ENCODE data around the gene TEAD4. TPM values are rescaled to one million over a fixed set of nuclear protein-coding genes. Genes with fewer than 3 reads are reported as not detected.

The TEAD4 gene
- total RNA-seq, 2 donors from 2014 or later = 10.7 to 15.8 TPM

DNA sequence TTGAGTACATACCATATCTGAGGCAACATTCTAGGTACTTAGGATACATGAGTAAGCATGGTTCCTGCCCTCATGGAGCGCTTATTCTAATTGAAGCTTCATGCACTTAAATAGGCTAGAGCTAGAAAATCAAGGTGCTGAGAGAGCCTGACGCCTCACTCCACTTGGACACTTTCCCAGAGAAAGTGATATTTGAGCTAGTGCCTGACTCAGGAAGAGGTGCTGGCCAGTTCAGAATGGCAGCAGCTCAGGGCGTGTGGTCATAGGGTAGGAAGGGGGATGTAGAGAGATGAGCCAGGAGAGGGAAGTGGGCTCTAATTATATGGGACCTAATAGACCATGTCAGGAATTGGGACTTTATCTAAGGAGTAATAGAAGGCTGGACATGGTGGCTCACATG is 35.2 kb upstream of the TEAD4 start:
- H3K4me1 ChIP-seq = no peaks in the 10 kb centered on the region
- no peaks in the 10 kb centered on the region for H3K27me3 ChIP-seq
- peaks cover 3% of the 10 kb centered on the region for H3K36me3 ChIP-seq
- no peak overlapping the region for H3K9ac ChIP-seq (ENCODE audit: low read depth in 2 of 2, low read length in 2 of 2)
- H3K4me3 ChIP-seq = no peak overlapping the region
- no peak for DNase-seq
- intact Hi-C loops (cut with DNase I) = no loop called here
- TF ChIP-seq, protein P1, sequence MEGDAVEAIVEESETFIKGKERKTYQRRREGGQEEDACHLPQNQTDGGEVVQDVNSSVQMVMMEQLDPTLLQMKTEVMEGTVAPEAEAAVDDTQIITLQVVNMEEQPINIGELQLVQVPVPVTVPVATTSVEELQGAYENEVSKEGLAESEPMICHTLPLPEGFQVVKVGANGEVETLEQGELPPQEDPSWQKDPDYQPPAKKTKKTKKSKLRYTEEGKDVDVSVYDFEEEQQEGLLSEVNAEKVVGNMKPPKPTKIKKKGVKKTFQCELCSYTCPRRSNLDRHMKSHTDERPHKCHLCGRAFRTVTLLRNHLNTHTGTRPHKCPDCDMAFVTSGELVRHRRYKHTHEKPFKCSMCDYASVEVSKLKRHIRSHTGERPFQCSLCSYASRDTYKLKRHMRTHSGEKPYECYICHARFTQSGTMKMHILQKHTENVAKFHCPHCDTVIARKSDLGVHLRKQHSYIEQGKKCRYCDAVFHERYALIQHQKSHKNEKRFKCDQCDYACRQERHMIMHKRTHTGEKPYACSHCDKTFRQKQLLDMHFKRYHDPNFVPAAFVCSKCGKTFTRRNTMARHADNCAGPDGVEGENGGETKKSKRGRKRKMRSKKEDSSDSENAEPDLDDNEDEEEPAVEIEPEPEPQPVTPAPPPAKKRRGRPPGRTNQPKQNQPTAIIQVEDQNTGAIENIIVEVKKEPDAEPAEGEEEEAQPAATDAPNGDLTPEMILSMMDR (IDR thresholded peaks at IDR 0.05) = no peak
- no peak overlapping the region for H3K27ac ChIP-seq
- no peaks in the 10 kb centered on the region for H3K9me3 ChIP-seq

DNA sequence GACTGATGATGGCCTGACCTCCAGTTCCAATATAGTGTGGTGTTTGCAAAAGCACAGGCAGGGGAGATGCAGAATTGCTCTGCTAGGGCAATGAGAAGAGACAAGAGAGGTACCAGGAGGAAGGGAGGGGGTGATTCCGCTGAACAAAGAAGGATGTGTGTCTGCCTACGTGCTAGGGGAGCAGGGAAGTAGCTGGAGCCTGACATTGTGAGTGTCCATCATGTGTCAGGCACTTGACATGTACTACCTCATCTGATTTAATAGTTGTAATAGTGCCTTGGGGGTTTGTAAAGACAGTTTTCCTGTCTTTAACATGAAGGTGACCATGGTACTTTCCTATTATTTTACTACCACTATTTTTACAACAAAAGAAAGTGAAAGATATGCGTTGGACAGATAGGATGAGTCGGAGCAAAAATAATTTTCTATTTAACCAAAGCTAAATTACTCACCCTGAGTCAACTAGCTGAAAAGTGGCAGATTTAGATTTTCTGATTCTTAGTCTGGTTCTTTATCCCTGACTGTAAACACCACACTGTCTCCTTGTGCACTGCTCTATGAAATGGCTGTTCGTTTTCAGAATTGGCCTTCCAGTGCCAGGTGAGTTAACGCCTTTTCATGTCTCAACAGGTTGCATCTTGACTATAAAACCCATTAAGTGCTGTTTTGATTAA is 33.7 kb upstream of the TEAD4 start:
- TF ChIP-seq, protein P1 (IDR thresholded peaks at IDR 0.05) = no peak
- no peaks in the 10 kb centered on the region for H3K4me1 ChIP-seq
- H3K27me3 ChIP-seq = no peaks in the 10 kb centered on the region
- H3K4me3 ChIP-seq = no peak overlapping the region
- no peaks in the 10 kb centered on the region for H3K9me3 ChIP-seq
- no peak overlapping the region for H3K27ac ChIP-seq
- no peak for DNase-seq
- H3K9ac ChIP-seq (ENCODE audit: low read depth in 2 of 2, low read length in 2 of 2) = no peak overlapping the region
- H3K36me3 ChIP-seq = peaks cover 3% of the 10 kb centered on the region
- intact Hi-C loops (cut with DNase I) = no loop called here

DNA sequence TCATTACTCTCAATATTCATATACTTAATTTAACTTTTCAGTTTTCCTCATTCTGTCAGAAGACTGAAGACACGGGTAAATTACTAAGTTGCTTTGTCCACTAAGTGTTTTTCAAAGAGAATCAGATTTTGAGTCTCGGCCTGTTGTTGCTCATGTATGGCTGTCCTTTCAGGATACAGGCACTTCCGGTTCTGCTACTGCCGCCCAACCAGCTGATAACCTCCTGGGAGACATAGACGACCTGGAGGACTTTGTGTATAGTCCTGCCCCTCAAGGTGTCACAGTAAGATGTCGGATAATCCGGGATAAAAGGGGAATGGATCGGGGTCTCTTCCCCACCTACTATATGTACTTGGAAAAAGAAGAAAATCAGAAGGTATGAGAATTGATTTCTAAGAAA is 28.3 kb upstream of the TEAD4 start:
- Histone ChIP-seq H3K9ac (ENCODE audit: low read depth in 2 of 2, low read length in 2 of 2) (no peak overlapping the region), H3K27me3 (no peaks in the 10 kb centered on the region), H3K4me3 (no peak overlapping the region), H3K36me3 (peaks cover 3% of the 10 kb centered on the region), H3K4me1 (no peaks in the 10 kb centered on the region), H3K27ac (no peak overlapping the region), H3K9me3 (no peaks in the 10 kb centered on the region)
- intact Hi-C loops (cut with DNase I) = no loop called here
- TF ChIP-seq, protein P1 (IDR thresholded peaks at IDR 0.05) = no peak
- DNase-seq = no peak

DNA sequence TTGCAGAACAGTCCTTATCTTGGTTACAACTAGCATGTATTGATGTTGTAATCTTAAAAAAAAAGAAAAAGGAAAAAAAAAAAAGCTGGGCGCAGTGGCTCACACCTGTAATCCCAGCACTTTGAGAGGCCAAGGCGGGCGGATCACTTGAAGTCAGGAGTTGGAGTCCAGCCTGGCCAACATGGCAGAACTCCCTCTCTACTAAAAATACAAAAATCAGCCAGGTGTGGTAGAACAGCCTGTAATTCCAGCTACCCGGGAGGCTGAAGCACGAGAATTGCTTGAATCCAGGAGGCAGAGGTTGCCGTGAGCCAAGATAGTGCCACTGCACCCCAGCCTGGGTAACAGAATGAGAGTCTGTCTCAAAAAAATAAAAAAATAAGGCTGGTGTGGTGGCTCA is 25.6 kb upstream of the TEAD4 start:
- Histone ChIP-seq H3K9ac (ENCODE audit: low read depth in 2 of 2, low read length in 2 of 2) (no peak overlapping the region), H3K9me3 (no peaks in the 10 kb centered on the region), H3K4me1 (no peaks in the 10 kb centered on the region), H3K27ac (no peak overlapping the region), H3K4me3 (no peak overlapping the region), H3K36me3 (no peaks in the 10 kb centered on the region), H3K27me3 (no peaks in the 10 kb centered on the region)
- TF ChIP-seq, protein P1 (IDR thresholded peaks at IDR 0.05) = no peak
- no peak for DNase-seq
- intact Hi-C loops (cut with DNase I) = no loop called here

DNA sequence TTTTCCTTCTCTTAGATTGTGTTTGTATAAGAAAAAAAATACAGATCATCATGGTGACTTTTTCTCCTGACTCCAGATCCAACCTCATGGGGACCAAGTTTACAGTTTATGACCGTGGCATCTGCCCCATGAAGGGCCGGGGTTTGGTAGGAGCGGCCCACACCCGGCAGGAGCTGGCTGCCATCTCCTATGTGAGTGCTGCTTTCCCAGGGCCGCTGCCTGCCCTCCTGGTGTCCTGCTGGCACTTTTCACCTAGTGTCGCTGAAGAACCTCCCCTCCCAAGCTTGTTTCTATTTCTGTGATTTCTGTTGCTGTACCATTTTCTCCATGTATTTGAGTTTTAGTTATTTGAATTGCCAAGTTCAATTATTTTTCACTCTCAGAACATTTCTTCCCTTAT is 24.8 kb upstream of the TEAD4 start:
- DNase-seq = no peak
- Histone ChIP-seq H3K27ac (no peak overlapping the region), H3K4me1 (no peaks in the 10 kb centered on the region), H3K9me3 (no peaks in the 10 kb centered on the region), H3K4me3 (no peak overlapping the region), H3K36me3 (no peaks in the 10 kb centered on the region), H3K9ac (ENCODE audit: low read depth in 2 of 2, low read length in 2 of 2) (no peak overlapping the region), H3K27me3 (no peaks in the 10 kb centered on the region)
- TF ChIP-seq, protein P1 (IDR thresholded peaks at IDR 0.05) = no peak
- intact Hi-C loops (cut with DNase I) = no loop called here
